Smooth muscle cell (in vitro differentiated cells): ENCODE measurements around the gene ILK. TPM values are rescaled to one million over a fixed set of nuclear protein-coding genes. Genes with fewer than 3 reads are reported as not detected.

ENCODE experiments used
- DNase-seq: peaks from one replicate; lab custom pipeline; 2025; ENCODE audit not compliant: unreplicated experiment; lab: John Stamatoyannopoulos, UW
- H2AFZ ChIP-seq: fragments of 200-600 bp; sonication (generic); 2 replicates; pipeline ENCODE4 v1.6.0; 2016; ENCODE audit warnings: antibody characterized with exemption, low read depth, mild to moderate bottlenecking
- H3F3A ChIP-seq: fragments of 200-600 bp; sonication (generic); 2 replicates; pipeline ENCODE4 v1.6.0; 2017; ENCODE audit warnings: antibody characterized with exemption, low read depth
- H3K27ac ChIP-seq: fragments of 200-600 bp; sonication (generic); 2 replicates; pipeline ENCODE4 v1.5.1; 2016; ENCODE audit warnings: low read depth, mild to moderate bottlenecking
- H3K27me3 ChIP-seq: fragments of 200-600 bp; sonication (generic); 2 replicates; pipeline ENCODE4 v1.6.1; 2016; ENCODE audit warnings: low read depth, mild to moderate bottlenecking
- H3K36me3 ChIP-seq: fragments of 200-600 bp; sonication (generic); 2 replicates; pipeline ENCODE4 v1.5.1; 2016; ENCODE audit warnings: low read depth
- H3K4me1 ChIP-seq: fragments of 200-600 bp; sonication (generic); 2 replicates; pipeline ENCODE4 v1.5.1; 2016; ENCODE audit warnings: low read depth
- H3K4me2 ChIP-seq: fragments of 200-600 bp; sonication (generic); 2 replicates; pipeline ENCODE4 v1.6.0; 2016; ENCODE audit warnings: mild to moderate bottlenecking
- H3K4me3 ChIP-seq: fragments of 200-600 bp; sonication (generic); 2 replicates; pipeline ENCODE4 v1.5.1; 2016; ENCODE audit warnings: mild to moderate bottlenecking
- H3K79me2 ChIP-seq: fragments of 200-600 bp; sonication (generic); 2 replicates; pipeline ENCODE4 v1.6.0; 2016; ENCODE audit warnings: low read depth, mild to moderate bottlenecking
- H3K9ac ChIP-seq: fragments of 200-600 bp; sonication (generic); 2 replicates; pipeline ENCODE4 v1.6.0; 2016; ENCODE audit warnings: low read depth
- H3K9me3 ChIP-seq: fragments of 200-600 bp; sonication (generic); replicated peaks from 2 replicates; pipeline ENCODE4 v1.5.1; 2016; ENCODE audit warnings: low read depth
- H4K20me1 ChIP-seq: fragments of 200-600 bp; sonication (generic); 2 replicates; pipeline ENCODE4 v1.6.0; 2016; ENCODE audit warnings: low read depth
- CTCF ChIP-seq: fragments of 200-600 bp; sonication (generic); IDR thresholded peaks from 2 replicates; pipeline ENCODE4 v1.5.1; 2017; ENCODE audit warnings: borderline replicate concordance, mild to moderate bottlenecking, antibody characterized with exemption; ENCODE audit not compliant: insufficient read depth, poor library complexity, severe bottlenecking
- WGBS: methylation state at CpG from one replicate; pipeline ENCODE4 v1.1.7; 2016; ENCODE audit warnings: low lambda C conversion rate; 5-methylcytosine and 5-hydroxymethylcytosine counted together
- polyA plus RNA-seq: library from polyadenylated mRNA; unstranded; fragments of >200 nt; fragmentation: Nextera tagmentation; extraction: Ambion mirVana; gene quantifications from 2 replicates; pipeline ENCODE4 v1.2.1, GENCODE V29; 2016
- total RNA-seq: library from RNA; depleted of rRNA; stranded (reverse); fragments of >200 nt; gene quantifications from 2 replicates; pipeline ENCODE4 v1.2.3, GENCODE V29; 2014

The ILK gene
- total and polyA plus RNA-seq, 2 experiments from 2014 or later: 138 to 236 TPM

GRCh38 chr11:6587360-6587953 lies 16.1 kb upstream of the ILK start:
- H3K4me1 ChIP-seq: no peaks in the 10 kb centered on the region
- no peak overlapping the region for H3K4me2 ChIP-seq
- 83% methylated on average over 11 of the region's 11 CpGs for WGBS
- no peak overlapping the region for H3K27ac ChIP-seq
- H4K20me1 ChIP-seq: no peaks in the 10 kb centered on the region
- peaks cover 12% of the 10 kb centered on the region for H3K36me3 ChIP-seq
- no peak overlapping the region for H3K9ac ChIP-seq
- H3K27me3 ChIP-seq: no peaks in the 10 kb centered on the region
- H3K79me2 ChIP-seq: no peaks in the 10 kb centered on the region
- TF ChIP-seq CTCF: no peak
- no peak overlapping the region for H3K4me3 ChIP-seq
- DNase-seq: no peak
- H3K9me3 ChIP-seq: peaks cover 7% of the 10 kb centered on the region
- H2AFZ ChIP-seq: no peak overlapping the region
- no peaks in the 10 kb centered on the region for H3F3A ChIP-seq

- no peak overlapping the region for H3K27ac ChIP-seq
- no peak for DNase-seq
- no peak overlapping the region for H2AFZ ChIP-seq
- no peaks in the 10 kb centered on the region for H4K20me1 ChIP-seq
- H3K9ac ChIP-seq: no peak overlapping the region
- no peaks in the 10 kb centered on the region for H3K79me2 ChIP-seq
- no peaks in the 10 kb centered on the region for H3K4me1 ChIP-seq
- no peaks in the 10 kb centered on the region for H3F3A ChIP-seq
- no peaks in the 10 kb centered on the region for H3K27me3 ChIP-seq
- H3K4me3 ChIP-seq: no peak overlapping the region
- peaks cover 9% of the 10 kb centered on the region for H3K36me3 ChIP-seq
- H3K9me3 ChIP-seq: peaks cover 7% of the 10 kb centered on the region
- no peak for TF ChIP-seq CTCF
- H3K4me2 ChIP-seq: no peak overlapping the region
- WGBS: 100% methylated on average over 1 of the region's 1 CpG
Observed at GRCh38 chr11:6588018-6588417, 15.6 kb upstream of the ILK start.

GRCh38 chr11:6594142-6594768 lies 9.3 kb upstream of the ILK start:
- Histone ChIP-seq H4K20me1 (peaks cover 2% of the 10 kb centered on the region), H3K27ac (no peak overlapping the region), H3K4me2 (no peak overlapping the region), H3K4me1 (no peaks in the 10 kb centered on the region), H3K4me3 (no peak overlapping the region), H3K9ac (no peak overlapping the region), H3K79me2 (peaks cover 8% of the 10 kb centered on the region), H3K9me3 (no peaks in the 10 kb centered on the region), H2AFZ (no peak overlapping the region), H3K36me3 (peaks cover 1% of the 10 kb centered on the region), H3F3A (no peaks in the 10 kb centered on the region), H3K27me3 (no peaks in the 10 kb centered on the region)
- no peak for DNase-seq
- 85% methylated on average over 3 of the region's 3 CpGs for WGBS
- no peak for TF ChIP-seq CTCF
